H1 (cell line): ENCODE measurements around the gene IL18RAP. TPM values are rescaled to one million over a fixed set of nuclear protein-coding genes. Genes with fewer than 3 reads are reported as not detected.

Experiments used
- CTCF ChIA-PET: fragments of 300-600 bp; sonication (Branson Sonifier 250); formaldehyde crosslinking; loops from one replicate; lab custom pipeline; 2021; ENCODE audit not compliant: partially characterized antibody; lab: Charles Lee
- POLR2A ChIA-PET: fragments of 300-600 bp; sonication (Branson Sonifier 250); formaldehyde crosslinking; loops from one replicate; lab custom pipeline; 2021; ENCODE audit warnings: inconsistent platforms; ENCODE audit not compliant: partially characterized antibody; lab: Charles Lee
- DNase-seq, 2 experiments: peaks; one replicate each; pipeline versions ENCODE4 v3.0.0 to v3.0.0-alpha.2; 2010 to 2022; ENCODE audit warnings: low spot score in 2 of 2, low read depth in 1 of 2, mixed read lengths in 1 of 2
- FAIRE-seq: peaks from 2 replicates; lab custom pipeline; 2011; peaks lifted over from hg19 to GRCh38; lab: Jason Lieb, UNC
- H2AFZ ChIP-seq: 2 replicates; pipeline ENCODE4 v1.8.1; 2012; ENCODE audit warnings: low read length, inconsistent platforms
- H2AK5ac ChIP-seq: 2 replicates; pipeline ENCODE4 v1.6.1; 2013; ENCODE audit warnings: low read depth, low read length
- H2BK120ac ChIP-seq: replicated peaks from 2 replicates; pipeline ENCODE3; 2013; ENCODE audit warnings: low read depth, low read length, inconsistent platforms
- H2BK12ac ChIP-seq: 2 replicates; pipeline ENCODE4 v1.6.1; 2013; ENCODE audit warnings: low read depth, low read length
- H2BK15ac ChIP-seq: 2 replicates; pipeline ENCODE4 v1.6.1; 2013; ENCODE audit warnings: low read length
- H2BK20ac ChIP-seq: 2 replicates; pipeline ENCODE4 v1.6.1; 2013; ENCODE audit warnings: low read length
- H2BK5ac ChIP-seq: 2 replicates; pipeline ENCODE4 v1.6.1; 2013; ENCODE audit warnings: low read depth, low read length
- H3K14ac ChIP-seq: 2 replicates; pipeline ENCODE4 v1.6.1; 2013; ENCODE audit warnings: inconsistent platforms; ENCODE audit not compliant: insufficient read length
- H3K18ac ChIP-seq: 2 replicates; pipeline ENCODE4 v1.6.1; 2013; ENCODE audit warnings: low read length; ENCODE audit errors: extremely low read depth
- H3K23ac ChIP-seq: 2 replicates; pipeline ENCODE4 v1.6.1; 2013; ENCODE audit warnings: inconsistent platforms; ENCODE audit not compliant: insufficient read length
- H3K23me2 ChIP-seq: 2 replicates; pipeline ENCODE4 v1.6.1; 2013; ENCODE audit warnings: low read depth, low read length
- H3K27ac ChIP-seq: 2 replicates; pipeline ENCODE4 v1.6.1; 2011; ENCODE audit warnings: low read depth, low read length, inconsistent platforms
- H3K27me3 ChIP-seq, 4 experiments: replicated peaks in 1 of 4; 1 replicate in 1 of 4; 2 replicates in 3 of 4; pipeline versions ENCODE4 v1.6.1 to v1.8.1; 2011 to 2013; ENCODE audit warnings: low read length in 3 of 4, mild to moderate bottlenecking in 3 of 4, inconsistent platforms in 2 of 4, mixed read lengths in 2 of 4, moderate library complexity in 1 of 4; ENCODE audit not compliant: control insufficient read depth in 3 of 4, insufficient read depth in 3 of 4; ENCODE audit errors: extremely low read depth in 1 of 4
- H3K36me3 ChIP-seq, 4 experiments: 2 replicates each; pipeline versions ENCODE4 v1.6.1 to v1.8.1; 2011 to 2013; ENCODE audit warnings: mild to moderate bottlenecking in 4 of 4, low read length in 3 of 4, moderate library complexity in 2 of 4, control low read depth in 1 of 4, inconsistent platforms in 1 of 4; ENCODE audit not compliant: insufficient read depth in 4 of 4, control insufficient read depth in 2 of 4
- H3K4ac ChIP-seq: replicated peaks from 2 replicates; pipeline ENCODE3; 2013; ENCODE audit warnings: low read length, low read depth, mixed read lengths, inconsistent platforms; ENCODE audit not compliant: insufficient read length
- H3K4me1 ChIP-seq, 4 experiments: replicated peaks in 1 of 4; 1 replicate in 1 of 4; 2 replicates in 3 of 4; pipeline versions ENCODE4 v1.6.1 to v1.8.1; 2011 to 2013; ENCODE audit warnings: low read length in 3 of 4, inconsistent platforms in 2 of 4, mixed read lengths in 1 of 4; ENCODE audit not compliant: insufficient read depth in 4 of 4, control insufficient read depth in 3 of 4
- H3K4me2 ChIP-seq, 2 experiments: 2 replicates each; pipeline versions ENCODE4 v1.6.1 to v1.8.1; 2011 to 2013; ENCODE audit warnings: low read depth in 2 of 2, low read length in 2 of 2, control low read depth in 1 of 2, inconsistent platforms in 1 of 2, mild to moderate bottlenecking in 1 of 2; ENCODE audit not compliant: insufficient read depth in 1 of 2
- H3K4me3 ChIP-seq, 4 experiments: fragments of 200-600, 300-600 bp in 1 of 4; sonication (generic), shearing (Covaris generic), sonication (Bioruptor Twin) in 1 of 4; 2 replicates each; pipeline versions ENCODE4 v1.5.1 to v1.8.1; 2011 to 2016; ENCODE audit warnings: low read length in 4 of 4, low read depth in 3 of 4, control low read depth in 2 of 4, inconsistent platforms in 2 of 4, mild to moderate bottlenecking in 2 of 4, mixed read lengths in 1 of 4, moderate library complexity in 1 of 4; ENCODE audit not compliant: insufficient read depth in 2 of 4; ENCODE audit errors: extremely low read depth in 1 of 4
- H3K56ac ChIP-seq: replicated peaks from 2 replicates; pipeline ENCODE3; 2013; ENCODE audit warnings: low read depth, mild to moderate bottlenecking, mixed read lengths, low read length, inconsistent platforms; ENCODE audit not compliant: insufficient read length
- H3K79me1 ChIP-seq: 2 replicates; pipeline ENCODE4 v1.6.1; 2013; ENCODE audit warnings: low read depth, low read length, control low read depth
- H3K79me2 ChIP-seq, 2 experiments: 2 replicates each; pipeline versions ENCODE4 v1.6.1 to v1.8.1; 2012 to 2013; ENCODE audit warnings: low read length in 2 of 2, mild to moderate bottlenecking in 2 of 2, inconsistent platforms in 1 of 2; ENCODE audit not compliant: insufficient read depth in 2 of 2, control insufficient read depth in 1 of 2
- H3K9ac ChIP-seq, 4 experiments: replicated peaks in 1 of 4; 1 replicate in 1 of 4; 2 replicates in 3 of 4; pipeline versions ENCODE4 v1.6.1 to v1.8.1; 2011 to 2013; ENCODE audit warnings: low read depth in 3 of 4, low read length in 3 of 4, control low read depth in 2 of 4, mild to moderate bottlenecking in 2 of 4, moderate library complexity in 2 of 4, inconsistent platforms in 1 of 4; ENCODE audit errors: extremely low read depth in 1 of 4
- H3K9me3 ChIP-seq, 2 experiments: 2 replicates each; pipeline versions ENCODE4 v1.6.1 to v1.8.1; 2012 to 2013; ENCODE audit warnings: mild to moderate bottlenecking in 2 of 2, moderate library complexity in 2 of 2, control low read depth in 1 of 2, inconsistent platforms in 1 of 2, low read depth in 1 of 2, low read length in 1 of 2, mixed read lengths in 1 of 2; ENCODE audit not compliant: insufficient read depth in 2 of 2
- H4K20me1 ChIP-seq, 2 experiments: replicated peaks in 1 of 2; 2 replicates each; pipeline versions ENCODE3 to v1.8.1; 2011 to 2013; ENCODE audit warnings: inconsistent platforms in 2 of 2, low read length in 2 of 2, mild to moderate bottlenecking in 1 of 2; ENCODE audit not compliant: insufficient read depth in 2 of 2, control insufficient read depth in 1 of 2
- H4K5ac ChIP-seq: 2 replicates; pipeline ENCODE4 v1.6.1; 2013; ENCODE audit warnings: low read length, low read depth, mixed read lengths, inconsistent platforms; ENCODE audit not compliant: insufficient read length
- H4K8ac ChIP-seq: 2 replicates; pipeline ENCODE4 v1.8.0; 2013; ENCODE audit warnings: mild to moderate bottlenecking, moderate library complexity, low read length, inconsistent platforms; ENCODE audit not compliant: insufficient read depth; ENCODE audit errors: extremely low read depth
- H4K91ac ChIP-seq: replicated peaks from 2 replicates; pipeline ENCODE3; 2013; ENCODE audit warnings: low read length, mixed read lengths, inconsistent platforms; ENCODE audit not compliant: insufficient read length
- BACH1 ChIP-seq: IDR thresholded peaks from 2 replicates; pipeline ENCODE4 v1.6.1; 2012; ENCODE audit warnings: low read length, improper control_type of control experiment
- CBX5 ChIP-seq: fragments of 300-800, 300-1000 bp; sonication (generic); IDR thresholded peaks from 2 replicates; pipeline ENCODE4 v1.7.1; 2016; ENCODE audit warnings: antibody characterized with exemption, low read length, low read depth
- EGR1 ChIP-seq: IDR thresholded peaks from 2 replicates; pipeline ENCODE4 v1.6.1; 2011; ENCODE audit warnings: low read depth, low read length, borderline replicate concordance
- JUN ChIP-seq: IDR thresholded peaks from 2 replicates; pipeline ENCODE4 v1.6.1; 2011; ENCODE audit warnings: low read depth, mild to moderate bottlenecking, improper control_type of control experiment, low read length
- KDM4A ChIP-seq: IDR thresholded peaks from one replicate; pipeline ENCODE4 v1.7.1; 2012; ENCODE audit warnings: low read depth, mild to moderate bottlenecking, moderate library complexity, low read length, inconsistent platforms; ENCODE audit not compliant: severe bottlenecking
- MAFK ChIP-seq: IDR thresholded peaks from 2 replicates; pipeline ENCODE4 v1.6.1; 2012; ENCODE audit warnings: low read depth, mild to moderate bottlenecking, improper control_type of control experiment, low read length
- POLR2AphosphoS5 ChIP-seq: IDR thresholded peaks from 2 replicates; pipeline ENCODE4 v1.6.1; 2011; ENCODE audit warnings: low read depth, low read length
- RBBP5 ChIP-seq: IDR thresholded peaks from 2 replicates; pipeline ENCODE4 v1.7.1; 2012; ENCODE audit warnings: low read depth, mild to moderate bottlenecking, inconsistent platforms, low read length, moderate library complexity, borderline replicate concordance
- RNF2 ChIP-seq: fragments of 200-900, 300-1000 bp; sonication (generic); IDR thresholded peaks from 2 replicates; pipeline ENCODE4 v1.7.1; 2016; ENCODE audit warnings: borderline replicate concordance, low read depth, mild to moderate bottlenecking, antibody characterized with exemption, low read length; ENCODE audit not compliant: poor library complexity, severe bottlenecking; ENCODE audit errors: missing control alignments
- RXRA ChIP-seq: IDR thresholded peaks from 2 replicates; pipeline ENCODE4 v1.6.1; 2011; ENCODE audit warnings: low read depth, mild to moderate bottlenecking, low read length, moderate library complexity; ENCODE audit not compliant: insufficient read depth
- SAP30 ChIP-seq: fragments of 300-600 bp; sonication (generic); IDR thresholded peaks from 2 replicates; pipeline ENCODE4 v1.7.1; 2012; ENCODE audit warnings: low read length, moderate library complexity, mild to moderate bottlenecking, inconsistent platforms; ENCODE audit not compliant: insufficient read depth, insufficient replicate concordance
- SP2 ChIP-seq: IDR thresholded peaks from 2 replicates; pipeline ENCODE4 v1.6.1; 2012; ENCODE audit warnings: mild to moderate bottlenecking, low read length, inconsistent platforms
- TAF7 ChIP-seq: optimal IDR thresholded peaks from 2 replicates; pipeline ENCODE3; 2011; ENCODE audit warnings: low read depth, mild to moderate bottlenecking, inconsistent platforms, low read length, moderate library complexity, borderline replicate concordance
- TEAD4 ChIP-seq: IDR thresholded peaks from 2 replicates; pipeline ENCODE4 v1.6.1; 2012; ENCODE audit warnings: low read depth, low read length, inconsistent platforms, mixed read lengths
- YY1 ChIP-seq: IDR thresholded peaks from 2 replicates; pipeline ENCODE4 v1.6.1; 2011; ENCODE audit warnings: low read depth, mild to moderate bottlenecking, low read length
- WGBS, 2 experiments: shearing (Covaris generic) in 1 of 2; methylation state at CpG; one replicate each; pipeline versions ENCODE4 v1.1.6 to v1.1.7; 2013 to 2015; ENCODE audit warnings: low lambda C conversion rate in 2 of 2, mixed read lengths in 2 of 2, inconsistent platforms in 1 of 2, low coverage in 1 of 2, missing lambda C conversion rate in 1 of 2; ENCODE audit not compliant: insufficient replicate concordance in 2 of 2, insufficient coverage in 1 of 2, insufficient read length in 1 of 2; ENCODE audit errors: extremely low coverage in 1 of 2, missing lambda C conversion rate in 1 of 2; 5-methylcytosine and 5-hydroxymethylcytosine counted together
- polyA plus RNA-seq, 7 experiments: library from polyadenylated mRNA; depleted of rRNA in 3 of 7; stranded (reverse) in 5 of 7; unstranded in 2 of 7; fragments of >200 nt in 5 of 7; fragments of 200-250 nt in 2 of 7; gene quantifications; 1 replicate in 5 of 7; 2 replicates in 1 of 7; 4 replicates in 1 of 7; pipeline versions ENCODE4 v1.2.1 to v1.2.3, GENCODE V29; 2011 to 2013; ENCODE audit warnings: missing spikeins in 2 of 7, mixed read lengths in 2 of 7
- total RNA-seq: library from RNA; stranded (reverse); fragmentation: NEBNext Ultra II Directional; extraction: Animal tissue kit (Norgen Biotek cat#: 25700); gene quantifications from 2 replicates; pipeline ENCODE4 v1.2.1, GENCODE V29; 2021

IL18RAP gene
- total and polyA plus RNA-seq, 2 of the 8 experiments (the other 6 are each of a cell fraction or from before 2014, with no cell fraction given): not detected

DNA sequence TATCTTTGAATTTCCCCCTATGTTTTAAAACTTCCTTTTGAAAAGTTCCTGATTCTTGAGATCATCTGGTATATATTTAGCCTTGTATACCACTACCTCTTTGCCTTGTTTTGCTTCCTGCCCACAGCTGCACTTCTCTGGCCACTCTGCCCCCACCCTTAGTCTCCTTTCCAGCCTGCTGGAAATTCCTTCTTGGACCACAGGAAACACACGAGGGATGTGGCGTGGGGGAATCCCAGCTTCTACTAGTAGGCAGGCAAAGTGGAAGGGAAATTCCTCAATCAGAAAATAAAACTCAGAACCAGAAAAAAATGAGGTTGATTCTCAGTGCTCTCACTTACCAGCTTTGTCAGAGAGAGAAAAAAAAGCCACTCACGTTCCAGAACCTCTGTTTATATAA lies 13.4 kb downstream of the IL18RAP start:
- no peaks in the 10 kb centered on the region for H3K36me3 ChIP-seq
- no peaks in the 10 kb centered on the region for H4K20me1 ChIP-seq
- H3K27me3 ChIP-seq: no peaks in the 10 kb centered on the region
- H3K18ac ChIP-seq: no peak overlapping the region
- POLR2A ChIA-PET: no interaction called here
- no peak overlapping the region for H2BK20ac ChIP-seq
- H3K4me1 ChIP-seq: no peaks in the 10 kb centered on the region
- no peaks in the 10 kb centered on the region for H3K79me1 ChIP-seq
- H2BK12ac ChIP-seq: no peak overlapping the region
- H2BK5ac ChIP-seq: no peak overlapping the region
- no peak overlapping the region for H3K4me3 ChIP-seq
- no peak overlapping the region for H2BK15ac ChIP-seq
- no peaks in the 10 kb centered on the region for H3K79me2 ChIP-seq
- no peak overlapping the region for H4K91ac ChIP-seq
- CTCF ChIA-PET: interaction anchor here (0.7 to 2.0 kb wide), 4 partner anchors 179 to 299 kb away, joined by 3 to 6 read pairs (median 4); no protein-coding TSS in a partner anchor
- no peak overlapping the region for H2BK120ac ChIP-seq
- H3K23me2 ChIP-seq: no peaks in the 10 kb centered on the region
- H3K27ac ChIP-seq: no peak overlapping the region
- H4K8ac ChIP-seq: no peak overlapping the region
- no peak for FAIRE-seq
- H3K4ac ChIP-seq: no peak overlapping the region
- H3K4me2 ChIP-seq: no peak overlapping the region
- H2AFZ ChIP-seq: no peak overlapping the region
- no peak overlapping the region for H2AK5ac ChIP-seq
- no peak overlapping the region for H3K14ac ChIP-seq
- no peak overlapping the region for H3K23ac ChIP-seq
- no peak overlapping the region for H3K9ac ChIP-seq
- 60% methylated on average over 3 of the region's 3 CpGs; no CpG with 5 or more reads in 1 of the 2 experiments for WGBS, 2 experiments
- no peaks in the 10 kb centered on the region for H3K9me3 ChIP-seq
- no peak overlapping the region for H3K56ac ChIP-seq
- DNase-seq: no peak
- H4K5ac ChIP-seq: no peak overlapping the region
- TF ChIP-seq EGR1 (no peak), TEAD4 (no peak), SP2 (no peak), RBBP5 (no peak), KDM4A (no peak), JUN (no peak), BACH1 (no peak), MAFK (no peak), RXRA (no peak), TAF7 (no peak), POLR2AphosphoS5 (no peak), CBX5 (no peak), YY1 (no peak), SAP30 (no peak), RNF2 (no peak)
